GM12878 (cell line): ENCODE measurements around the gene KCNK1. TPM values are rescaled to one million over a fixed set of nuclear protein-coding genes. Genes with fewer than 3 reads are reported as not detected.

Source experiments
- ATAC-seq: fragments of 200-7000 bp; cut with Tn5 transposase; 3 replicates; pipeline ENCODE4 v1.9.1; 2020; ENCODE audit warnings: mild to moderate bottlenecking, moderate library complexity
- BruUV-seq: library from RNA; stranded (reverse); fragments of 400-500 nt; replicated peaks from 2 replicates; lab custom pipeline; 2021; lab: Mats Ljungman, UMichigan
- CTCF ChIA-PET: fragments of 300-600 bp; sonication (Branson Sonifier 250); formaldehyde crosslinking; extraction: SDS; loops from one replicate; lab custom pipeline; 2021; ENCODE audit warnings: inconsistent platforms; lab: Yijun Ruan, JAX
- POLR2A ChIA-PET: fragments of 350-600 bp; formaldehyde crosslinking; extraction: SDS; loops from one replicate; lab custom pipeline; 2021; ENCODE audit warnings: inconsistent platforms; lab: Charles Lee
- RAD21 ChIA-PET: fragments of 300-600 bp; sonication (Branson Sonifier 250); formaldehyde crosslinking; loops from one replicate; lab custom pipeline; 2023; ENCODE audit warnings: antibody characterized with exemption; ENCODE audit not compliant: unreplicated experiment; lab: Charles Lee
- SMC1A ChIA-PET: fragments of 300-600 bp; sonication (Branson Sonifier 250); formaldehyde crosslinking; loops from one replicate; lab custom pipeline; 2023; ENCODE audit not compliant: unreplicated experiment, uncharacterized antibody; lab: Charles Lee
- DNase-seq: peaks from one replicate; pipeline ENCODE4 v3.0.0-alpha.2; 2011; ENCODE audit warnings: low read depth, low spot score
- FAIRE-seq: peaks from 3 replicates; lab custom pipeline; 2011; peaks lifted over from hg19 to GRCh38; lab: Jason Lieb, UNC
- H2AFZ ChIP-seq: 2 replicates; pipeline ENCODE4 v1.6.0; 2011; ENCODE audit warnings: low read depth, low read length, control low read depth; ENCODE audit not compliant: control insufficient read depth
- H3K27ac ChIP-seq: 2 replicates; pipeline ENCODE4 v1.5.1; 2011; ENCODE audit warnings: control low read depth; ENCODE audit not compliant: control insufficient read depth, insufficient read depth
- H3K27me3 ChIP-seq, 2 experiments: replicated peaks in 1 of 2; 2 replicates each; pipeline versions ENCODE4 v1.6.0 to v1.6.1; 2011; ENCODE audit warnings: low read length in 1 of 2; ENCODE audit not compliant: control insufficient read depth in 2 of 2, insufficient read depth in 2 of 2
- H3K36me3 ChIP-seq, 2 experiments: 2 replicates each; pipeline ENCODE4 v1.5.1; 2011; ENCODE audit warnings: low read length in 1 of 2; ENCODE audit not compliant: control insufficient read depth in 2 of 2, insufficient read depth in 2 of 2
- H3K4me1 ChIP-seq: 2 replicates; pipeline ENCODE4 v1.6.1; 2011; ENCODE audit warnings: mild to moderate bottlenecking, low read length, moderate library complexity, mixed read lengths; ENCODE audit not compliant: control insufficient read depth, insufficient read depth
- H3K4me2 ChIP-seq: 2 replicates; pipeline ENCODE4 v1.6.0; 2011; ENCODE audit warnings: control low read depth; ENCODE audit not compliant: control insufficient read depth, insufficient read depth
- H3K4me3 ChIP-seq: fragments of 200-600 bp; sonication (generic); 2 replicates; pipeline ENCODE4 v1.5.1; 2016
- H3K79me2 ChIP-seq: 2 replicates; pipeline ENCODE4 v1.6.0; 2011; ENCODE audit warnings: low read length; ENCODE audit not compliant: control insufficient read depth, insufficient read depth
- H3K9ac ChIP-seq: 2 replicates; pipeline ENCODE4 v1.8.0; 2011; ENCODE audit warnings: low read length, control low read depth, mixed read lengths; ENCODE audit not compliant: control insufficient read depth, insufficient read depth
- H3K9me3 ChIP-seq: replicated peaks from 3 replicates; pipeline ENCODE4 v1.5.1; 2011; ENCODE audit warnings: mild to moderate bottlenecking, low read length; ENCODE audit not compliant: control insufficient read depth, insufficient read depth
- H4K20me1 ChIP-seq: 2 replicates; pipeline ENCODE4 v1.6.0; 2011; ENCODE audit not compliant: control insufficient read depth, insufficient read depth
- CUX1 ChIP-seq: IDR thresholded peaks from 2 replicates; pipeline ENCODE4 v1.6.1; 2012; ENCODE audit warnings: improper control_type of control experiment, low read depth, low read length; ENCODE audit not compliant: insufficient replicate concordance
- ESRRA ChIP-seq: IDR thresholded peaks from 2 replicates; pipeline ENCODE4 v1.6.1; 2012; ENCODE audit warnings: mild to moderate bottlenecking, low read length, improper control_type of control experiment
- FOS ChIP-seq: IDR thresholded peaks from 3 replicates; pipeline ENCODE4 v1.6.1; 2011; ENCODE audit warnings: borderline replicate concordance; ENCODE audit not compliant: insufficient read length; ENCODE audit errors: extremely low read depth
- FOXM1 ChIP-seq: IDR thresholded peaks from 2 replicates; pipeline ENCODE4 v1.6.1; 2012; ENCODE audit warnings: low read depth, mild to moderate bottlenecking, inconsistent platforms, low read length, moderate library complexity
- JUNB ChIP-seq: IDR thresholded peaks from 2 replicates; pipeline ENCODE4 v1.6.1; 2016; ENCODE audit warnings: antibody characterized with exemption, mild to moderate bottlenecking
- PBX3 ChIP-seq: IDR thresholded peaks from 2 replicates; pipeline ENCODE4 v1.6.1; 2011; ENCODE audit warnings: mild to moderate bottlenecking, low read depth, low read length, moderate library complexity; ENCODE audit not compliant: insufficient replicate concordance
- POLR2AphosphoS2 ChIP-seq: IDR thresholded peaks from 2 replicates; pipeline ENCODE4 v1.6.1; 2011; ENCODE audit warnings: low read depth, mild to moderate bottlenecking, low read length, improper control_type of control experiment, moderate library complexity
- RELA ChIP-seq: fragments of 450-650 bp; IDR thresholded peaks from 2 replicates; pipeline ENCODE4 v1.8.0; 2014; ENCODE audit warnings: borderline replicate concordance; ENCODE audit not compliant: partially characterized antibody
- RFX5 ChIP-seq: IDR thresholded peaks from 2 replicates; pipeline ENCODE4 v1.6.1; 2011; ENCODE audit warnings: low read depth, low read length, improper control_type of control experiment
- SMARCA5 ChIP-seq: fragments of 450-650 bp; IDR thresholded peaks from 2 replicates; pipeline ENCODE4 v1.6.1; 2017; ENCODE audit warnings: mild to moderate bottlenecking
- SPI1 ChIP-seq: IDR thresholded peaks from 2 replicates; pipeline ENCODE4 v1.6.1; 2011; ENCODE audit warnings: low read depth, mild to moderate bottlenecking, low read length, moderate library complexity, borderline replicate concordance; ENCODE audit not compliant: insufficient read depth
- WRNIP1 ChIP-seq: IDR thresholded peaks from 2 replicates; pipeline ENCODE4 v1.6.1; 2011; ENCODE audit warnings: low read depth, low read length, improper control_type of control experiment, borderline replicate concordance
- YY1 ChIP-seq: IDR thresholded peaks from 2 replicates; pipeline ENCODE4 v1.6.1; 2011; ENCODE audit warnings: low read depth, mild to moderate bottlenecking, low read length
- ZBTB33 ChIP-seq: fragments of 450-650 bp; IDR thresholded peaks from 2 replicates; pipeline ENCODE4 v1.6.1; 2017; ENCODE audit warnings: mild to moderate bottlenecking
- ZNF384 ChIP-seq: IDR thresholded peaks from 2 replicates; pipeline ENCODE4 v1.6.1; 2012; ENCODE audit warnings: low read depth, mild to moderate bottlenecking, low read length, improper control_type of control experiment, borderline replicate concordance
- WGBS: methylation state at CpG from one replicate; pipeline ENCODE4 v1.1.6; 2016; ENCODE audit warnings: low lambda C conversion rate; ENCODE audit not compliant: insufficient replicate concordance, insufficient coverage; ENCODE audit errors: missing lambda C conversion rate; 5-methylcytosine and 5-hydroxymethylcytosine counted together
- in situ Hi-C: fragments of 300-500 bp; cut with MboI; formaldehyde crosslinking; loops from 9 replicates; pipeline ENCODE4 v1.14.3; 2018; ENCODE audit warnings: mixed read lengths
- intact Hi-C: fragments of 100-400 bp; cut with micrococcal nuclease; formaldehyde crosslinking; loops from one replicate; pipeline ENCODE4 v1.14.2; 2022; ENCODE audit not compliant: unreplicated experiment
- polyA plus RNA-seq, 11 experiments: library from polyadenylated mRNA; depleted of rRNA in 4 of 11; unstranded in 6 of 11; stranded (reverse) in 5 of 11; fragments of >200 nt; fragmentation: Nextera tagmentation in 4 of 11; fragmentation: Illumina TruSeq in 1 of 11; extraction: Ambion mirVana in 4 of 11; extraction: Trizol in 1 of 11; gene quantifications; 1 replicate in 1 of 11; 2 replicates in 10 of 11; pipeline versions ENCODE4 v1.2.1 to v1.2.3, GENCODE V29; 2011 to 2016; ENCODE audit warnings: inconsistent platforms in 2 of 11, missing spikeins in 2 of 11, low read depth in 1 of 11
- total RNA-seq, 4 experiments: library from RNA; depleted of rRNA in 3 of 4; stranded (reverse); fragments of >200 nt in 3 of 4; fragmentation: Illumina TruSeq in 1 of 4; extraction: Trizol in 1 of 4; gene quantifications; 2 replicates each; pipeline versions ENCODE4 v1.2.1 to v1.2.3, GENCODE V29; 2013 to 2021

KCNK1 gene
- total and polyA plus RNA-seq, 10 of the 15 experiments (the other 5 are each of a cell fraction or from before 2014, with no cell fraction given): 9.4 to 27.6 (median 15.1) TPM

GRCh38 chr1:233608988-233609387, 4.9 kb upstream of the KCNK1 start (continued):
- TF ChIP-seq ZNF384 (no peak), PBX3 (no peak), SMARCA5 (no peak)
- TF ChIP-seq, all 136 proteins: peak for 0

GRCh38 chr1:233609926-233610325, 4.0 kb upstream of the KCNK1 start:
- 91% methylated on average over 4 of the region's 4 CpGs for WGBS
- no peak overlapping the region for H3K9ac ChIP-seq
- intact Hi-C loops (no loop called here), in situ Hi-C loops (no loop called here)
- no peaks in the 10 kb centered on the region for H3K27me3 ChIP-seq
- no peaks in the 10 kb centered on the region for H3K36me3 ChIP-seq
- no peak overlapping the region for H2AFZ ChIP-seq
- H3K4me2 ChIP-seq: no peak overlapping the region
- H3K4me3 ChIP-seq: no peak overlapping the region
- peaks cover 9% of the 10 kb centered on the region for H3K79me2 ChIP-seq
- ChIA-PET SMC1A (interaction anchor here (0.7 to 3.8 kb wide), 4 partner anchors 8 to 27 kb away, joined by 3 to 29 read pairs (median 4); no protein-coding TSS in a partner anchor), POLR2A (interaction anchor here (1.0 to 2.5 kb wide), 2 partner anchors 10 to 57 kb away, joined by 4 to 12 read pairs; no protein-coding TSS in a partner anchor), CTCF (interaction anchor here (0.9 to 1.5 kb wide), 2 partner anchors 26 to 168 kb away, joined by 3 to 7 read pairs; no protein-coding TSS in a partner anchor), RAD21 (interaction anchor here (4.6 kb wide), 1 partner anchor 11 kb away, joined by 31 read pairs; no protein-coding TSS in a partner anchor)
- peaks cover 14% of the 10 kb centered on the region for H3K4me1 ChIP-seq
- ATAC-seq (no peak), FAIRE-seq (no peak), DNase-seq (no peak)
- no peaks in the 10 kb centered on the region for H3K9me3 ChIP-seq
- H4K20me1 ChIP-seq: no peaks in the 10 kb centered on the region
- H3K27ac ChIP-seq: no peak overlapping the region
- no TSS peak for BruUV-seq
- TF ChIP-seq WRNIP1 (no peak), ESRRA (no peak), JUNB (no peak), SPI1 (no peak), POLR2AphosphoS2 (no peak), FOS (no peak), YY1 (no peak), RFX5 (no peak), FOXM1 (no peak), CUX1 (no peak), RELA (no peak), ZBTB33 (no peak)
